Muscle layer of colon (tissue), 2 donors: Measurements from ENCODE around the gene CHRM5.

Source experiments
- H3K27ac ChIP-seq: one replicate; pipeline ENCODE4 v1.7.0; 2013; ENCODE audit warnings: low read depth, mild to moderate bottlenecking, low read length, moderate library complexity
- H3K27me3 ChIP-seq, 2 donors: one replicate each; pipeline ENCODE4 v1.7.0; 2013; ENCODE audit warnings: low read length in 2 of 2, mild to moderate bottlenecking in 2 of 2; ENCODE audit not compliant: insufficient read depth in 2 of 2, control insufficient read depth in 1 of 2
- H3K36me3 ChIP-seq: one replicate; pipeline ENCODE4 v1.7.0; 2013; ENCODE audit warnings: mild to moderate bottlenecking, low read length; ENCODE audit not compliant: insufficient read depth
- H3K4me1 ChIP-seq: one replicate; pipeline ENCODE4 v1.7.0; 2013; ENCODE audit warnings: mild to moderate bottlenecking, low read length; ENCODE audit not compliant: insufficient read depth
- H3K4me3 ChIP-seq, 2 donors: one replicate each; pipeline ENCODE4 v1.7.0; 2013; ENCODE audit warnings: low read length in 2 of 2, low read depth in 1 of 2, mild to moderate bottlenecking in 1 of 2, moderate library complexity in 1 of 2
- H3K9ac ChIP-seq: one replicate; pipeline ENCODE4 v1.7.0; 2013; ENCODE audit warnings: low read length
- H3K9me3 ChIP-seq: one replicate; pipeline ENCODE4 v1.7.0; 2013; ENCODE audit warnings: mild to moderate bottlenecking, low read length
- donor health status: abdominal sarcoma.
- donor health status: Adenocarcinoma of cecum.

The CHRM5 gene

GRCh38 chr15:34107315-34107714 is 139.0 kb downstream of the CHRM5 start:
- no peaks in the 10 kb centered on the region for H3K27me3 ChIP-seq

GRCh38 chr15:34109797-34110663 is 141.7 kb downstream of the CHRM5 start:
- Histone ChIP-seq H3K9ac (no peak overlapping the region), H3K9me3 (no peaks in the 10 kb centered on the region), H3K4me1 (no peaks in the 10 kb centered on the region), H3K27ac (no peak overlapping the region), H3K4me3 (no peak overlapping the region), H3K27me3 (no peaks in the 10 kb centered on the region), H3K36me3 (no peaks in the 10 kb centered on the region)

More at GRCh38 chr15:34107315-34107714, 139.0 kb downstream of the CHRM5 start:
- Histone ChIP-seq H3K4me3 (no peak overlapping the region), H3K36me3 (no peaks in the 10 kb centered on the region), H3K27ac (no peak overlapping the region), H3K4me1 (peaks cover 9% of the 10 kb centered on the region), H3K9ac (no peak overlapping the region), H3K9me3 (no peaks in the 10 kb centered on the region)

- Histone ChIP-seq H3K4me3 (no peak overlapping the region), H3K27me3 (no peaks in the 10 kb centered on the region), H3K36me3 (no peaks in the 10 kb centered on the region), H3K9ac (no peak overlapping the region), H3K4me1 (no peaks in the 10 kb centered on the region), H3K9me3 (no peaks in the 10 kb centered on the region), H3K27ac (no peak overlapping the region)
These were observed 143.2 kb downstream of the CHRM5 start for GRCh38 chr15:34111488-34111887.

GRCh38 chr15:34114215-34114614 is 145.9 kb downstream of the CHRM5 start:
- H3K4me3 ChIP-seq, result no peak overlapping the region
- no peaks in the 10 kb centered on the region for H3K4me1 ChIP-seq
- H3K9ac ChIP-seq, result no peak overlapping the region
- no peaks in the 10 kb centered on the region for H3K9me3 ChIP-seq
- H3K36me3 ChIP-seq, result no peaks in the 10 kb centered on the region
- H3K27ac ChIP-seq, result no peak overlapping the region
- peaks cover 0 to 3% of the 10 kb centered on the region in 2 donors for H3K27me3 ChIP-seq

GRCh38 chr15:34114739-34115138 is 146.4 kb downstream of the CHRM5 start:
- Histone ChIP-seq H3K36me3 (no peaks in the 10 kb centered on the region), H3K4me1 (no peaks in the 10 kb centered on the region), H3K9me3 (no peaks in the 10 kb centered on the region)

GRCh38 chr15:34116620-34117019 is 148.3 kb downstream of the CHRM5 start:
- H3K27ac ChIP-seq, result no peak overlapping the region

More at GRCh38 chr15:34114739-34115138, 146.4 kb downstream of the CHRM5 start:
- no peak overlapping the region for H3K9ac ChIP-seq
- H3K27me3 ChIP-seq, result peaks cover 0 to 3% of the 10 kb centered on the region in 2 donors
- H3K4me3 ChIP-seq, result no peak overlapping the region
- no peak overlapping the region for H3K27ac ChIP-seq

More at GRCh38 chr15:34116620-34117019, 148.3 kb downstream of the CHRM5 start:
- H3K27me3 ChIP-seq, result peaks cover 0 to 3% of the 10 kb centered on the region in 2 donors
- H3K9me3 ChIP-seq, result no peaks in the 10 kb centered on the region
- H3K4me3 ChIP-seq, result no peak overlapping the region
- H3K4me1 ChIP-seq, result no peaks in the 10 kb centered on the region
- no peak overlapping the region for H3K9ac ChIP-seq
- no peaks in the 10 kb centered on the region for H3K36me3 ChIP-seq
